Astrocyte of the spinal cord (primary cell): ENCODE data around the gene PHETA1.

Source experiments
- DNase-seq: peaks from one replicate; pipeline ENCODE4 v3.0.0; 2011; ENCODE audit warnings: low read depth, low spot score
- H3K4me3 ChIP-seq: 2 replicates; pipeline ENCODE4 v1.5.1; 2011; ENCODE audit warnings: low read depth, mild to moderate bottlenecking, low read length, moderate library complexity
- in situ Hi-C: cut with HindIII; loops from 2 replicates; pipeline ENCODE4 v1.10.0; 2017; ENCODE audit warnings: low sequenced_read_pairs
- TF ChIP-seq, protein P1 (sequence below): IDR thresholded peaks from 2 replicates; pipeline ENCODE4 v1.5.1; 2012; ENCODE audit warnings: low read depth, mild to moderate bottlenecking, low read length, inconsistent platforms

The PHETA1 gene

DNA sequence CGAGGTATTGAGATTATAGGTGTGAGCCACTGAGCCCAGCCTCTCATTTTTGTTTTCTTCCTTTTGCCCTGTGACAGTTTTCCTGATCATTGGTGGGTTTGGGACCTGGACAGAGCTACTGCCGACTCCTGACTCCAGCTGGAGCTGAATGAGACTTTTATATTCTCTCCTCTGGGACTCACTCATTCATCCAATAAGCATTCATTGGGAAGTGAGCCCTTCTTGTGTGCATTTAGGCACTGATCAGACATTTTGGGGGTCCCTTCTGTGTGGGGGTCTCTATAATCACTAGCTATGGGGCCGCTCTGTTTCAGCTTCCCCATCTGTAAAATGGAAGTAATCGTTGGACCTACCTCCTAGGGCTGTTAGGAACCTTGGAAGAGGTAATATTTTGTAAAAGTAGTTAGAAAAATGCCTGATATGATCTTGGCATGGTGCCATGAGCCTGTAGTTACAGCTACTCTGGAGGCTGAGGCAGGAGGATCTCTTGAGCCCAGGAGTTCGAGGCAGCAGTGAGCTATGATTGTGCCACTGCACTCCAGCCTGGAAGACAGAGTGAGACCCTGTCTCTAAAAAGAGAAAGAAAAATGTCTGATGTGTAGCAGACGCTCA is 44.0 kb upstream of the PHETA1 start:
- TF ChIP-seq, protein P1, sequence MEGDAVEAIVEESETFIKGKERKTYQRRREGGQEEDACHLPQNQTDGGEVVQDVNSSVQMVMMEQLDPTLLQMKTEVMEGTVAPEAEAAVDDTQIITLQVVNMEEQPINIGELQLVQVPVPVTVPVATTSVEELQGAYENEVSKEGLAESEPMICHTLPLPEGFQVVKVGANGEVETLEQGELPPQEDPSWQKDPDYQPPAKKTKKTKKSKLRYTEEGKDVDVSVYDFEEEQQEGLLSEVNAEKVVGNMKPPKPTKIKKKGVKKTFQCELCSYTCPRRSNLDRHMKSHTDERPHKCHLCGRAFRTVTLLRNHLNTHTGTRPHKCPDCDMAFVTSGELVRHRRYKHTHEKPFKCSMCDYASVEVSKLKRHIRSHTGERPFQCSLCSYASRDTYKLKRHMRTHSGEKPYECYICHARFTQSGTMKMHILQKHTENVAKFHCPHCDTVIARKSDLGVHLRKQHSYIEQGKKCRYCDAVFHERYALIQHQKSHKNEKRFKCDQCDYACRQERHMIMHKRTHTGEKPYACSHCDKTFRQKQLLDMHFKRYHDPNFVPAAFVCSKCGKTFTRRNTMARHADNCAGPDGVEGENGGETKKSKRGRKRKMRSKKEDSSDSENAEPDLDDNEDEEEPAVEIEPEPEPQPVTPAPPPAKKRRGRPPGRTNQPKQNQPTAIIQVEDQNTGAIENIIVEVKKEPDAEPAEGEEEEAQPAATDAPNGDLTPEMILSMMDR: no peak
- no peak for DNase-seq
- in situ Hi-C loops: no loop called here
- H3K4me3 ChIP-seq: no peak overlapping the region

DNA sequence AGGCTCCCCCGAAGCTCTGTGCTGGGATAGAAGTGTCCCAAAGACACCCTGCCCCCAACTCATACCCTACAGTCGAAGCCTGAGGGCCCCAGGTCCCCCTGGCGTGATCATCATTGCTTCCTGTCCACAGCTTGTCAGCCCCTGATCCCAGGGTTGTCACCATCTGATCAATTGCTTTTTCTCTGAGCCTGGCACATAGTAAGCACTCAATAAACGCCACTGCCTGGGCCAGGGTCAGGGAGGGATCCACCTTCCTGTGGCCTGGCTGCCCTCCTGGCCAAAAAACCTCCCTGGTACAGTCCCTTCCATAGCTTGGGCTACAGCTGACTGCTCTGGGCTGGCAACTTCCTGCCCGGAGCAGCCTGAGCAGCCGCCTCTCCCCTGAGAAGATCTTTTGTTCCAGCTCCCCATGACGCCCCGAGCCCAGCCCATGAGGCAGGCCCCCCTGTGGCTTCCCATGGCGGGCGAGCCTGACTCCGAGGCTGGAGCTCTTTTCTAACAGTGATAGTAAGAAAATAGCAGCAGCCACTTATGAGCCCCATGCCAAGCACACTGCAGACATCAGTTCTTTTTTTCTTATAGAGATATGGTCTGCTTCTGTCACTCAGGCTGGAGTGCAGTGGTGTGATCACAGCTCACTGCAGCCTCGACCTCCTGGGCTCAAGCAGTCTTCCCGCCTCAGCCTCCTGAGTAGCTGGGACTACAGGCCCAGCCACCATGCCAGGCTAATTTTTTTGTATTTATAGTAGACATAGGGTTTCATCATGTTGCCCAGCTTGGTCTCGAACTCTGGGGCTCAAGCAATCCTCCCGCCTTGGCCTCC is 43.3 kb upstream of the PHETA1 start:
- TF ChIP-seq, protein P1: no peak
- H3K4me3 ChIP-seq: no peak overlapping the region
- peak; percentile 75 for DNase-seq
- in situ Hi-C loops: no loop called here

DNA sequence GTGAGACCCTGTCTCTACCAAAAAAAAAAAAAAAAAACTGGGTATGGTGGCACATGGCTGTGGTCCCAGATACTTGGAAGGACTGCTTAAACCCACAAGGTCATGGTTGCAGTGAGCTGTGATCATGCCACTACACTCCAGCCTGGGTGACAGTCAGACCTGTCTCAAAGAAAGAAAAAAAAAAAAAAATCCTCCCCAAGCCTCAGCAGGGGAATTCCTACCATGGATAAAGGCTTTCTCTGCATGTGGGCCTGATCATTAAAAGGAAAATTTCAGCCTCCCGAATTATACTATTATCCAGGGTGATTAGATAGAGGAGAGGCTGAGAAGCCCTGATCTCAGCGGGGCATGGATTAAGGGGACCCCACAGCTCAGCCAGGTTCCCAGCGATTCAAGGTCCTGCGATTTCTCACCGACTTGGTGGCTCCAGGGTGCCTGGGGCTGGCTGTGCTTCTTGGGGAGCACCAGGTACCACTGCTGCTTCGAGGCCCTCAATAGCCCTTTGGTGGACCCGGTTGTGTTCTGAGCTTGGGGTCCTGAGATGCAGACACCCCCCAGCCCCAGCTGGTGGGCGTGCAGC is 42.4 kb upstream of the PHETA1 start:
- in situ Hi-C loops: no loop called here
- H3K4me3 ChIP-seq: no peak overlapping the region
- DNase-seq: no peak
- TF ChIP-seq, protein P1: no peak

DNA sequence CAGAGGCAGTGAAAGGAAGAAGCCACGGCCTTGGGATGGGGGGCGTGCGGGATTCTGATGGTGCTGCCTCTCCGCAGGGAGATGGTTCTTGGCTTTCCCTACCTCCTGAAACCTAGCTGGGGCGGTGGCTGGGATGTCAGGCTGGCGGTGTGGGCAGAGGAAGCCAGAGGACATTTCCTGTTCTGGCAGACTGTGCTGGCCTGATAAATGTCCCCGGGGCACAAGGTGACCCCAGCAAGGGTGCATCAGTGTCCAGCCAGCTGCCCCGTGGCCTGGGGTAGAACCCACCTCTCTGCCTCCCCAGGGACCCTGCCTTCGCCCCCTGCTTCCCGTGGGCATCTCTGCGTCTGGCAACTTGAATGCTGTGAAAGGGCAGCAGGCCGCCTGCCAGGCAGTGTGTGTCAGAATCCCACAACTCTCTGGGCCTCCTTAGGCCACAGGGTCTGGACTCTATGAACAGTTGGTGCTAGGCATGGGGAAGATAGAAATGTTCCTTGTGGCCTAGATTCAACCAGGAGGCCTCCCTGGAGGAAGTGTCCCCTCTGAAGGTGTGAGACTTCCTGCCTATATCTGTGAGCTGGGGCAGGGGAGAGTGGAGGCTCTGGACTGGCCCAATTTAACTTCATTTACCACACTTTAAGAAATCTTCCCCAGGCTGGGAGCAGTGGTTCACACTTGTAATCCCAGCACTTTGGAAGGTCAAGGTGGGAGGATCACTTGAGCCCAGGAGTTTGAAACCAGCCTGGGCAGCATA is 41.7 kb upstream of the PHETA1 start:
- in situ Hi-C loops: no loop called here
- TF ChIP-seq, protein P1: no peak
- no peak overlapping the region for H3K4me3 ChIP-seq
- DNase-seq: peak; percentile 53

DNA sequence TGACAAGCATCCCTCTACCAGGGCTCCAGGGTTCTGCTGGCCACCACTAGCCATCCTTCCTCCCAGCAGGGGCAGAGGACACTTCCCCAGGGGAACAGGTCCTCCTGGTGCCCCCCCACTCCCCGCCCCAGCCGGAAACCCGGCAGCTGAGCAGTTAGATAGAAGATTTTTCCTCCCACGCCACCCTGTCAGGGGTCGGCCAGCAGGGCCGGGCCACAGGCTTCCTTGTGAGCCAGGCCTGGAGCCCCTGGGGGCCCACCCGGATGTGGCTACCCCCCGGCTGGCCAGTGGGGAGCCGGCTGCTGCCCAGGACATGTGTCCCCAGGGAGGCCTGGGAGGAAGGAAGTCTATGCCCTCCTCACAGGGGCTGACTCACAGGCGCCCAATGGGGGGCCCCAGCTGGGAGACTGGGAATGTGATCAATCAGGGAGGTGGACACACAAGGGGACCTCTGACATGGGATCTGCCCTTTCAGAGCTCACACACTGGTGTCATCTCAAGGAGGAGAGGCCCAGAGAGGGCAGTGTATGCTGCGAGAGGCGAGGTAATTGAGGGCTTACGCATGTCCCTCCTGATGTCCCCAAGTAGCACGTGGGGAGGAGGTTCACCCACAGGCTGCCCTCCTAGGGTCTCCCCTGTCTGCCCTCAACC is 41.0 kb upstream of the PHETA1 start:
- in situ Hi-C loops: no loop called here
- H3K4me3 ChIP-seq: peak overlapping the region; percentile 96

More for the DNA sequence above, 41.0 kb upstream of the PHETA1 start:
- TF ChIP-seq, protein P1: no peak
- peak; percentile 90 for DNase-seq
